GM12801 (cell line): ENCODE results near the gene PHF5A.

Experiments used
- TF ChIP-seq, protein P1 (sequence below): IDR thresholded peaks from one replicate; pipeline ENCODE4 v1.5.1; 2011; ENCODE audit warnings: control low read depth; ENCODE audit not compliant: insufficient read length; ENCODE audit errors: extremely low read depth

PHF5A gene

DNA sequence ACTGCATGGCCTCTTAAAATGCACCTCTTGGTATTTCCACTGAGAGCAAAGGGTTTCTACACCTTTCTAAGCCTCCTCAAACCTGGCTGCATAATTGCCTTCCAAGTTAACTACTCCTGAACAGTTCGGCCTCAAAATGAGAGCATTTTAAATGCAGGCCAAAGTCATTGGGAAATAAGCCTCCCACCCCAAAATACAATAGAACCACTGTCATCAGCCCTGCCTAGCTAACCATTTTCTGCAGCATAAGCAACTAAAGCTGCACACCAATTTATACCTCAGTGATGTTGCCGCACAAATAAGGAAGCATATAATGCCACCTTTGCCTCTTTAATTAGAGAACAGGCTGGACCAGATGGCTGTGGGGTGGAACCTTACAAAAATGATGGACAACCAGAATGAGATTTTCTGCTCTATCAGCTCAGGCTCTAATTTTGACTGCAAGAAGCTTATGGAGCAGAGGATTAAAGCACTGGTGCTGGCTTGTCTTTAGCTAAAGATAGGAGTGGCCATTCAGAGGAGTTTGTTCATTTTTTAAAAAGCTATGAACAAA lies 26.2 kb downstream of the PHF5A start:
- TF ChIP-seq, protein P1, sequence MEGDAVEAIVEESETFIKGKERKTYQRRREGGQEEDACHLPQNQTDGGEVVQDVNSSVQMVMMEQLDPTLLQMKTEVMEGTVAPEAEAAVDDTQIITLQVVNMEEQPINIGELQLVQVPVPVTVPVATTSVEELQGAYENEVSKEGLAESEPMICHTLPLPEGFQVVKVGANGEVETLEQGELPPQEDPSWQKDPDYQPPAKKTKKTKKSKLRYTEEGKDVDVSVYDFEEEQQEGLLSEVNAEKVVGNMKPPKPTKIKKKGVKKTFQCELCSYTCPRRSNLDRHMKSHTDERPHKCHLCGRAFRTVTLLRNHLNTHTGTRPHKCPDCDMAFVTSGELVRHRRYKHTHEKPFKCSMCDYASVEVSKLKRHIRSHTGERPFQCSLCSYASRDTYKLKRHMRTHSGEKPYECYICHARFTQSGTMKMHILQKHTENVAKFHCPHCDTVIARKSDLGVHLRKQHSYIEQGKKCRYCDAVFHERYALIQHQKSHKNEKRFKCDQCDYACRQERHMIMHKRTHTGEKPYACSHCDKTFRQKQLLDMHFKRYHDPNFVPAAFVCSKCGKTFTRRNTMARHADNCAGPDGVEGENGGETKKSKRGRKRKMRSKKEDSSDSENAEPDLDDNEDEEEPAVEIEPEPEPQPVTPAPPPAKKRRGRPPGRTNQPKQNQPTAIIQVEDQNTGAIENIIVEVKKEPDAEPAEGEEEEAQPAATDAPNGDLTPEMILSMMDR = no peak

DNA sequence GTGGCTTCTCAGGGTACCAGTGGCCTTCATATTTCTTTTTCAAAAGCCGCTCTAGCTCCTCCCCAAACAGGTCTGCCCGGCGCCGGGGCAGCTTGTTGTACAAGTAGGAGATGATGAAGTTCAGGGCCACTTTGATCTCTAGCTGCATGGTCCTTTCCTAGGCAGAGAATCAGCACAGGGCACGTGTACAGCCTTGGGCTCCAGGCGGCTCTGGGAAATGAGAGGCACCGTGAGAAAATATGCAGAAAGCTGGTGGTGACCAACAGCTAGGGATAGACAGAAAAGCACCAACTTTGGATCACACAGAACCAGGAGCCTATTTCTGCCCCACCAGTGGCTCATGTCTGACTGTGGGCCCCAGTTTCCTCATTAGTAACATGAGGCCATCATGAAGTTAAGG lies 31.3 kb downstream of the PHF5A start:
- TF ChIP-seq, protein P1 = no peak

DNA sequence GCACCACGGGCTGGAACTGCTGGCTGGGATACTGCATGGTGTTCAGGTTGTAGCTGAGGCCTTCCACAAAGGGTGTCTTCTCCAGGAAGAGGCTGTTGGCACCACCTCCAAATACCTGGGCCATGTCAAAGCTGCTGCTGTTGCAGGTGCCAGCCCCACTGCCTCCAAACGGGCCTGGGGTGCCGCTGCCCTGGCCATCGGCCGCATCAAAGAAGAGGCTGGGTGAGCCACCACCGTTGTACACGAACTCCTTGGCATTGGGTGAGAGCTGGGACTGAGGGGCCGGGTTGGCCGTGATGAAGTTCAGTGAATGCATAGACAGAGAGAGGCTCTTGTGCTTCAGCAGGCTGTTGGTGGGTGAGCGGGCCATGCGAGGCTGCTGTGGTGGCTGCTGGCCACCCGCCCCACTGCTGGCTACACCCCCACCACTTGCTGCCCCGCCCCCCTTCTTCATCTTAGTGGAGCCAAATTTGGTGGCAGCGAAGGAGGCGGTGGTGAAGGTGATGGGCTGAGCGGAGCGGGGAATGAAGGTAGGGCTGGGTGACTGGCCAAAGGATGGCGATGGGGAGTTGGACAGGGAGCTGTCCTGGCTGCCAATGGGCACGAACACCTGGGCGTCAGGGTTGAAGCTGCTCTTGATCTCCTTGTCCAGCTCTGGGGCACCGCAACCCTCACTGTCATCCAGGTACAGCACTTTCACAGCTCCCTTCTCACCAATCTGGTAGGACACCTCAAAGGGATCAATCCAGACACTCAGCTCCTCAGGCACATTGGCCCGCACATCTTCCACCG lies 32.0 kb downstream of the PHF5A start:
- TF ChIP-seq, protein P1 = no peak

DNA sequence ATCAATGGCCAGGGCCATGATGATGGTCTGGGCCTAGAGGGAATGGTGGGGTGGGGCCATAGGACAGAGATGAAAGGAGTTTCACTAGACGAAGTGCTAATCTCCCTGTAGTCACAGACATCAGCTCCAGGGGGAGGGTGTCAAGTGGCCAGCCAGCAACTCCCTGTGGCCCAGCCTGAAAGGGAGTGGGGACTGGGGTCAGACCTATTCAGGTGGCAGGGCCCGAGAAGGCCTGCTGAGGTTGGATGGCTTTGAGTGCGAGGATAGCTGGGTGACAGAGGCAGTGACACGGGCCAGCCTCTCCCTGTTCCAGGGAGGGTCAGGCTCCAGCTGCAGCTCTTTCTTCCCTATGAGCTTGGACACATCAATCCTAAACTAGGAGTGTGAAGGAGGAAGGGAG lies 32.9 kb downstream of the PHF5A start:
- TF ChIP-seq, protein P1 = no peak

DNA sequence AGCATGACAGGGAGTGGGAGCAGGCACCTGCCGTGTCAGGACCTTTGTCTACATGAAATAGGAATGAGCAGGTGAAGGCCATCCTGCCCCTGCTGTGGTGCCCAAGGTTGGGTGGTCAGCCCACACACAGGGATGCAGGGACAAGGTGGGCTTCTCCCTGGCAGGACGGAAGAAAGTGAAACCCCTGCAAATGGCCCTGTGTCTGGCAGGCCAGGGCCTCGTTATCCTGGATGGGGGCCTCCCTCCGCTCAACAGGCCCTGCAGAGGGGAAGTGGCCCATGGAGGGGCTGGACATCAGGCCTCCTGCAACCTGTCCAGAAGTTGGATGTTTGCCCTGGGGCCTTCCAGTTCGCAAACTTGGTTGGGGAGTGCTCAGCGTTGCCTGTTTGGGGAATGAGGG lies 36.8 kb downstream of the PHF5A start:
- TF ChIP-seq, protein P1 = no peak

DNA sequence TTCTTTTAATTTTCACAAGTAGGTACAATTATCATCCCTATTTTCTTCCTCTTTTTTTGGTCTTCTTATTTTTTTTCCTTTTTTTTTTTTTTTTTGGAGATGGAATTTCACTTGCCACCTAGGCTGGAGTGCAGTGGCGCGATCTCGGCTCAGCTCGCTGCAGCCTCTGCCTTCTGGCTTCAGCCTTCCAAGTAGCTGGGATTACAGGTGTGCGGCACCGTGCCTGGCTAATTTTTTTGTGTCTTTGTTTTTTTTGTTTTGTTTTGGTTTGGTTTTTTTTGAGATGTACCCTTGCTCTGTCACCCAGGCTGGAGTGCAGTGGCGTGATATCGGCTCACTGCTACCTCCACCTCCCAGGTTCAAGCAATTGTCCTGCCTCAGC lies 38.5 kb downstream of the PHF5A start:
- TF ChIP-seq, protein P1 = no peak

DNA sequence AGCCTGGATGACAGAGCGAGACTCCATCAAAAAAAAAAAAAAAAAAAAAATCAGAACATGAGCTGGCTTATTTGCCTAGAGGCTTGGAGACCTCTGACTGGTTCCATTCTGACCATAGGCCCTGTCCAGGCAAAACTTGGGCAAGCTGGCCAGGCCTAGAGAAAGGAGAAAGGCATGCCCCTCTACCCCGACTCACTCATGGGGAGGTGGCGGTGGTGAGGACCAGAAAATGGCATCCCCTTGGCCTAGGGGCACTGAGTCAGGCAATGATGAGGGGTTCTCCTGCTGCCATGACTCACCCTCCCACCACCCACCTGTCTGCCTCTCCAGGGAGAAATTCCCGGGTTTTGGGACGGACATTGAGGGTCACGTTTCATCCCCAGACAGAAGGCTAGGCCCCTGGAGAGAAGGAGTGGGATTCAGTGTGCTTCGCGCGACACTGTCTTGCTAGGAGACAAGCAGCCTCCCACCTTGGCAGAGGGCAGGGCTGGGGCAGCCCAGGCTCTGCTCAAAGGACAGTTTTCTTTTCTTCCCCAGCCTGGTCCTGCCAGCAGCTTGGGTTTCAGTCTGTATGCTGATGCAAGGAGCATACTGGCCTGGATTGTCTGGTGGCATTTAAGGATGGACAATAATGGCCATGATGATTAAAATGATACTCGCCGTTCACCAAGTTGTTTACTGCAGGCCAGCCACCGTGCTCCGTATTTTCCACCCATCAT lies 39.1 kb downstream of the PHF5A start:
- TF ChIP-seq, protein P1 = no peak
